ENCODE measurements around the gene SUN2. TPM values are rescaled to one million over a fixed set of nuclear protein-coding genes. Genes with fewer than 3 reads are reported as not detected.

Gene SUN2
- total and polyA plus RNA-seq, 9 of the 15 experiments (the other 6 are each of a cell fraction or from before 2014, with no cell fraction given), result 0.11 to 42.6 (median 16.7) TPM

DNA sequence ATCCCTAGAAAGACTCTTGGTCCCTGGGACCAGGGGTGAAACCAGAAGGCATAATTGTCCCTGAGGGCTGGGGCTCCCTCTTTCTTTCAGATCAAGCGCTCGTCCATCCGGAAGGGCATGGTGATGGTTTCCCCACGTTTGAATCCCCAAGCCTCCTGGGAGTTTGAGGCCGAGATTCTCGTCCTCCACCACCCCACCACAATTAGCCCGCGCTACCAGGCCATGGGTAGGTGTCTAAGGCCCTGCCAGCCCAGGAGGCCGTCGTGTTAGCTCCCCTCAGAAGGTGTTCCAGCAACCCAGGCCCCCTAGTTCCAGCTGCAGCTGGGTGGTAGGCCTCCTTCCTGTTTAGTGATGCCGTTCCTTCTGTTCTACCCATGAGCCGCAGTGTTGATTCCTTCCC, 28.7 kb downstream of the SUN2 start:
- no TSS peak for BruUV-seq (replicated peaks)
- Histone ChIP-seq H3K9me3 (replicated peaks; ENCODE audit: control insufficient read depth, insufficient read depth, low read depth, low read length) (no peaks in the 10 kb centered on the region), H3K27me3 (ENCODE audit: control insufficient read depth in 2 of 2, insufficient read depth in 2 of 2, low read length in 2 of 2) (no peaks in the 10 kb centered on the region), H2AFZ (ENCODE audit: low read depth, low read length) (no peak overlapping the region), H4K20me1 (replicated peaks; ENCODE audit: control insufficient read depth, insufficient read depth, low read length) (no peaks in the 10 kb centered on the region), H3K27ac (ENCODE audit: extremely low read depth, low read depth, low read length) (no peak overlapping the region), H3K79me2 (ENCODE audit: control insufficient read depth, insufficient read depth, low read length) (no peaks in the 10 kb centered on the region), H3K9me1 (ENCODE audit: control insufficient read depth, insufficient read depth, low read length) (no peaks in the 10 kb centered on the region), H3K4me2 (ENCODE audit: insufficient read depth, low read length) (no peak overlapping the region), H3K36me3 (ENCODE audit: control insufficient read depth, insufficient read depth, low read length) (peaks cover 98% of the 10 kb centered on the region; the same call in 2 of the 3 replicates), H3K4me3 (no peak overlapping the region), H3K4me1 (replicated peaks in 1 of 2; ENCODE audit: control insufficient read depth in 2 of 2, insufficient read depth in 2 of 2, low read length in 2 of 2) (peaks cover 0 to 2% of the 10 kb centered on the region in 2 experiments; a peak in 1 of 5 replicates), H3K9ac (ENCODE audit: insufficient read depth in 1 of 2, low read depth in 2 of 2, low read length in 2 of 2) (no peak overlapping the region)
- intact Hi-C loops (cut with micrococcal nuclease), result no loop called here
- in situ Hi-C loops (cut with MboI), result no loop called here
- WGBS (ENCODE audit: insufficient coverage, low coverage, missing lambda C conversion rate), result 98% methylated on average over 6 of the region's 12 CpGs
- TF ChIP-seq RFX7 (CRISPR knock-in tag; IDR thresholded peaks at IDR 0.05) (no peak), ZNF785 (CRISPR knock-in tag; IDR thresholded peaks at IDR 0.05) (no peak), TGIF2 (CRISPR knock-in tag; IDR thresholded peaks at IDR 0.05) (no peak), ZNF121 (CRISPR knock-in tag; conservative IDR thresholded peaks at IDR 0.05) (no peak), ZBTB8A (IDR thresholded peaks at IDR 0.05; ENCODE audit: partially characterized antibody) (no peak)
- TF ChIP-seq, protein P1, sequence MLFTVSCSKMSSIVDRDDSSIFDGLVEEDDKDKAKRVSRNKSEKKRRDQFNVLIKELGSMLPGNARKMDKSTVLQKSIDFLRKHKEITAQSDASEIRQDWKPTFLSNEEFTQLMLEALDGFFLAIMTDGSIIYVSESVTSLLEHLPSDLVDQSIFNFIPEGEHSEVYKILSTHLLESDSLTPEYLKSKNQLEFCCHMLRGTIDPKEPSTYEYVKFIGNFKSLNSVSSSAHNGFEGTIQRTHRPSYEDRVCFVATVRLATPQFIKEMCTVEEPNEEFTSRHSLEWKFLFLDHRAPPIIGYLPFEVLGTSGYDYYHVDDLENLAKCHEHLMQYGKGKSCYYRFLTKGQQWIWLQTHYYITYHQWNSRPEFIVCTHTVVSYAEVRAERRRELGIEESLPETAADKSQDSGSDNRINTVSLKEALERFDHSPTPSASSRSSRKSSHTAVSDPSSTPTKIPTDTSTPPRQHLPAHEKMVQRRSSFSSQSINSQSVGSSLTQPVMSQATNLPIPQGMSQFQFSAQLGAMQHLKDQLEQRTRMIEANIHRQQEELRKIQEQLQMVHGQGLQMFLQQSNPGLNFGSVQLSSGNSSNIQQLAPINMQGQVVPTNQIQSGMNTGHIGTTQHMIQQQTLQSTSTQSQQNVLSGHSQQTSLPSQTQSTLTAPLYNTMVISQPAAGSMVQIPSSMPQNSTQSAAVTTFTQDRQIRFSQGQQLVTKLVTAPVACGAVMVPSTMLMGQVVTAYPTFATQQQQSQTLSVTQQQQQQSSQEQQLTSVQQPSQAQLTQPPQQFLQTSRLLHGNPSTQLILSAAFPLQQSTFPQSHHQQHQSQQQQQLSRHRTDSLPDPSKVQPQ (CRISPR knock-in tag; IDR thresholded peaks at IDR 0.05; ENCODE audit: borderline replicate concordance), result no peak
- DNase-seq (ENCODE audit: extremely low read depth in 1 of 4, low spot score in 3 of 4), result no peak
- ATAC-seq, result no peak
- no peak for FAIRE-seq
- CTCF ChIA-PET (ENCODE audit: low intra/inter-chr PET ratio), result no interaction called here
- POLR2A ChIA-PET, result interaction anchor here (0.6 to 0.9 kb wide), 4 partner anchors 14 to 66 kb away, joined by 3 read pairs; no protein-coding TSS in a partner anchor
